MM.1S (cell line): Measurements from ENCODE around the gene PDX1.

ENCODE experiments used
- DNase-seq: peaks from one replicate; pipeline ENCODE4 v3.0.0-alpha.2; 2015
- H2AFZ ChIP-seq: fragments of 300-600 bp; sonication (generic); 2 replicates; pipeline ENCODE4 v1.6.0; 2016; ENCODE audit warnings: antibody characterized with exemption, low read length
- H3F3A ChIP-seq: fragments of 300-600 bp; sonication (generic); 2 replicates; pipeline ENCODE4 v1.6.1; 2016; ENCODE audit warnings: mild to moderate bottlenecking, antibody characterized with exemption, low read length, moderate library complexity, mixed read lengths; ENCODE audit not compliant: insufficient read depth
- H3K27ac ChIP-seq: fragments of 300-600 bp; sonication (generic); 2 replicates; pipeline ENCODE4 v1.5.1; 2016; ENCODE audit warnings: mild to moderate bottlenecking, low read length
- H3K27me3 ChIP-seq: fragments of 300-600 bp; sonication (generic); replicated peaks from 2 replicates; pipeline ENCODE4 v1.6.0; 2016; ENCODE audit warnings: low read length; ENCODE audit not compliant: insufficient read depth
- H3K36me3 ChIP-seq: fragments of 300-600 bp; sonication (generic); replicated peaks from 2 replicates; pipeline ENCODE4 v1.6.1; 2016; ENCODE audit warnings: mild to moderate bottlenecking, low read length, mixed read lengths; ENCODE audit not compliant: insufficient read depth
- H3K4me1 ChIP-seq: fragments of 300-600 bp; sonication (generic); 2 replicates; pipeline ENCODE4 v1.6.1; 2016; ENCODE audit warnings: low read length, mixed read lengths
- H3K4me2 ChIP-seq: fragments of 300-600 bp; sonication (generic); 2 replicates; pipeline ENCODE4 v1.6.0; 2016; ENCODE audit warnings: low read depth, low read length
- H3K4me3 ChIP-seq: fragments of 300-600 bp; sonication (generic); 2 replicates; pipeline ENCODE4 v1.5.1; 2016; ENCODE audit warnings: low read length, mixed read lengths
- H3K79me2 ChIP-seq: fragments of 300-600 bp; sonication (generic); 2 replicates; pipeline ENCODE4 v1.6.1; 2016; ENCODE audit warnings: mixed run types, low read length, mixed read lengths
- H3K9ac ChIP-seq: fragments of 300-600 bp; sonication (generic); 2 replicates; pipeline ENCODE4 v1.6.1; 2016; ENCODE audit warnings: low read length, mixed read lengths
- H3K9me2 ChIP-seq: fragments of 300-600 bp; sonication (generic); replicated peaks from 2 replicates; pipeline ENCODE4 v1.6.1; 2016; ENCODE audit warnings: mild to moderate bottlenecking, low read length, mixed read lengths; ENCODE audit not compliant: insufficient read depth
- H3K9me3 ChIP-seq: fragments of 300-600 bp; sonication (generic); replicated peaks from 2 replicates; pipeline ENCODE4 v1.6.1; 2016; ENCODE audit warnings: mild to moderate bottlenecking, low read length, mixed read lengths; ENCODE audit not compliant: insufficient read depth
- H4K20me1 ChIP-seq: fragments of 300-600 bp; sonication (generic); 2 replicates; pipeline ENCODE4 v1.6.1; 2016; ENCODE audit warnings: mild to moderate bottlenecking, low read length, moderate library complexity, mixed read lengths; ENCODE audit not compliant: insufficient read depth
- CTCF ChIP-seq: fragments of 300-600 bp; sonication (generic); IDR thresholded peaks from 2 replicates; pipeline ENCODE4 v1.5.1; 2016; ENCODE audit warnings: antibody characterized with exemption, low read length, mixed read lengths
- EZH2 ChIP-seq: fragments of 300-600 bp; sonication (generic); optimal IDR thresholded peaks from 2 replicates; pipeline ENCODE3; 2017; ENCODE audit warnings: low read depth, mild to moderate bottlenecking, antibody characterized with exemption, low read length, mixed read lengths
- EZH2phosphoT487 ChIP-seq: fragments of 300-600 bp; sonication (generic); IDR thresholded peaks from 2 replicates; pipeline ENCODE4 v1.6.1; 2018; ENCODE audit warnings: antibody characterized with exemption, low read length

Gene PDX1

GRCh38 chr13:27965343-27965739 is 45.5 kb downstream of the PDX1 start:
- TF ChIP-seq EZH2 (no peak), EZH2phosphoT487 (no peak), CTCF (no peak)
- H3K27ac ChIP-seq, result no peak overlapping the region
- H3K36me3 ChIP-seq, result no peaks in the 10 kb centered on the region
- no peaks in the 10 kb centered on the region for H3F3A ChIP-seq
- no peak overlapping the region for H3K4me2 ChIP-seq
- no peak overlapping the region for H3K4me3 ChIP-seq
- H3K9me2 ChIP-seq, result no peaks in the 10 kb centered on the region
- H4K20me1 ChIP-seq, result no peaks in the 10 kb centered on the region
- H3K9ac ChIP-seq, result no peak overlapping the region
- no peaks in the 10 kb centered on the region for H3K4me1 ChIP-seq
- H3K79me2 ChIP-seq, result no peaks in the 10 kb centered on the region
- no peaks in the 10 kb centered on the region for H3K9me3 ChIP-seq
- H3K27me3 ChIP-seq, result peaks cover 18% of the 10 kb centered on the region
- no peak for DNase-seq
- H2AFZ ChIP-seq, result no peak overlapping the region

- Histone ChIP-seq H3K9me2 (no peaks in the 10 kb centered on the region), H3K9me3 (no peaks in the 10 kb centered on the region), H3K9ac (no peak overlapping the region), H3F3A (no peaks in the 10 kb centered on the region), H3K27me3 (peaks cover 18% of the 10 kb centered on the region), H3K36me3 (no peaks in the 10 kb centered on the region), H3K4me1 (no peaks in the 10 kb centered on the region), H3K4me2 (no peak overlapping the region), H2AFZ (no peak overlapping the region), H3K27ac (no peak overlapping the region), H3K79me2 (no peaks in the 10 kb centered on the region), H3K4me3 (no peak overlapping the region), H4K20me1 (no peaks in the 10 kb centered on the region)
- DNase-seq, result no peak
- TF ChIP-seq CTCF (no peak), EZH2phosphoT487 (no peak), EZH2 (no peak)
Observed at GRCh38 chr13:27965740-27966640, 46.2 kb downstream of the PDX1 start.

GRCh38 chr13:27966641-27967202 is 46.9 kb downstream of the PDX1 start:
- H4K20me1 ChIP-seq, result no peaks in the 10 kb centered on the region
- TF ChIP-seq EZH2phosphoT487 (no peak), EZH2 (no peak), CTCF (no peak)
- no peaks in the 10 kb centered on the region for H3K79me2 ChIP-seq
- H3K9ac ChIP-seq, result no peak overlapping the region
- no peak overlapping the region for H3K4me3 ChIP-seq
- no peaks in the 10 kb centered on the region for H3K4me1 ChIP-seq
- no peak overlapping the region for H2AFZ ChIP-seq
- no peak overlapping the region for H3K27ac ChIP-seq
- H3K36me3 ChIP-seq, result no peaks in the 10 kb centered on the region
- H3K27me3 ChIP-seq, result peaks cover 18% of the 10 kb centered on the region
- H3K9me3 ChIP-seq, result no peaks in the 10 kb centered on the region
- no peaks in the 10 kb centered on the region for H3F3A ChIP-seq
- no peak for DNase-seq
- H3K4me2 ChIP-seq, result no peak overlapping the region
- no peaks in the 10 kb centered on the region for H3K9me2 ChIP-seq
